Colonic mucosa (tissue), 4 donors: ENCODE results near the gene EPB41L1. TPM values are rescaled to one million over a fixed set of nuclear protein-coding genes. Genes with fewer than 3 reads are reported as not detected.

ENCODE experiments used
- DNase-seq: peaks from one replicate; pipeline ENCODE4 v3.0.0-alpha.2; 2020
- H3K27ac ChIP-seq: fragments of 200-600 bp; one replicate; pipeline ENCODE4 v1.8.0; 2021
- H3K27me3 ChIP-seq: fragments of 200-600 bp; one replicate; pipeline ENCODE4 v1.8.0; 2021
- H3K36me3 ChIP-seq: fragments of 200-600 bp; one replicate; pipeline ENCODE4 v1.8.0; 2021
- H3K4me1 ChIP-seq: fragments of 200-600 bp; one replicate; pipeline ENCODE4 v1.8.0; 2021; ENCODE audit warnings: mild to moderate bottlenecking
- H3K4me3 ChIP-seq: fragments of 200-600 bp; one replicate; pipeline ENCODE4 v1.8.0; 2021
- H3K9ac ChIP-seq, 2 donors: one replicate each; pipeline ENCODE4 v1.7.0; 2013; ENCODE audit warnings: control low read depth in 2 of 2, low read depth in 2 of 2, low read length in 2 of 2
- H3K9me3 ChIP-seq: fragments of 200-600 bp; one replicate; pipeline ENCODE4 v1.8.0; 2021
- CTCF ChIP-seq: fragments of 200-600 bp; IDR thresholded peaks from one replicate; pipeline ENCODE4 v1.8.0; 2022; ENCODE audit warnings: antibody characterized with exemption, mild to moderate bottlenecking
- intact Hi-C: fragments of 100-400 bp; cut with DNase I; formaldehyde crosslinking; loops from one replicate; pipeline ENCODE4 v1.14.1; 2022
- total RNA-seq, 2 donors: library from RNA; stranded (reverse); fragmentation: NEBNext Ultra II Directional in 1 of 2; extraction: Animal tissue kit (Norgen Biotek cat#: 25700) in 1 of 2; gene quantifications; one replicate each; pipeline ENCODE4 v1.2.1, GENCODE V29; 2021
- donor health status: healthy.
- donor health status: DM: no; HTN: no; CAD: no.
- donor health status: DM: no; HTN: no; CAD: no.

Gene EPB41L1
- total RNA-seq, 2 donors from 2014 or later: 40.3 to 59.2 TPM

DNA sequence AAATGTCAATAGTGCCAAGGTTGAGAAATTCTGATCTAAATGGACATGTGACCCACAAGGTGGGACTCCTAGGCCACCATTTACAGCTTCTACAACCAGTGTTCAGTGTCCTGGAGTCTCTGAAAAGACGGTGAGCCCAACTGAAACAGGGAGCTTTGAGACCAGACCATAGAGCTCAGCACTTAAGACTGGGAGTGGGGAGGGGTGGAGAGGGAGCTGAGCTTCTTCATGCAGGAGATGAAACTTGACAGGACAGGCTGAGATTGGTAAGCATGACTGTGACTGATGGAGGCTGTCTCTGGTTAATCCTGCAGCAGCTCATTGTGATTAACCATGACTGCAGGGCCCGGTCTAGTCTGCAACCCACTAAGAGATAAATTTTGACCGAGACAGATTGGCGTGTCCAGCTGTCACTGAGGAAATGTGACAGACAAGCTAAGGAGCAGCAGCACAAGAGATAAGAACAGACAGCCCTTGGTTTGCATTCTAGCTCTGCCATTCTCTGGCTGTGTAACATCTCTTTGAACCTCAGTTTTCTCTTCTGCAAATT is 80.3 kb downstream of the EPB41L1 start:
- TF ChIP-seq CTCF: no peak
- no peaks in the 10 kb centered on the region for H3K36me3 ChIP-seq
- peaks cover 12% of the 10 kb centered on the region for H3K4me1 ChIP-seq
- H3K27ac ChIP-seq: no peak overlapping the region
- intact Hi-C loops: no loop called here
- no peaks in the 10 kb centered on the region for H3K27me3 ChIP-seq
- H3K9ac ChIP-seq: no peak overlapping the region
- H3K9me3 ChIP-seq: no peaks in the 10 kb centered on the region
- no peak for DNase-seq
- no peak overlapping the region for H3K4me3 ChIP-seq

- Histone ChIP-seq H3K4me3 (peak within 1 kb of the TSS; percentile 89), H3K27ac (peak within 1 kb of the TSS; percentile 56), H3K9me3 (no peaks in the 10 kb centered on the region), H3K27me3 (no peaks in the 10 kb centered on the region), H3K4me1 (peaks cover 12% of the 10 kb centered on the region), H3K9ac (peak within 1 kb of the TSS; percentile 79 to 86), H3K36me3 (no peaks in the 10 kb centered on the region)
- no peak for TF ChIP-seq CTCF
- intact Hi-C loops: no loop called here
- DNase-seq: peak; percentile 83
Observed at GRCh38 chr20:36235892-36236785, 81.6 kb downstream of the EPB41L1 start, which contains the start of gene AAR2. Gene AAR2 (plus strand): TSS chr20:36236478. CDS start chr20:36239869, 3,391 bp downstream.

- H3K36me3 ChIP-seq: no peaks in the 10 kb centered on the region
- H3K9ac ChIP-seq: peak overlapping the region; percentile 79 to 86
- H3K4me1 ChIP-seq: peaks cover 12% of the 10 kb centered on the region
- H3K27me3 ChIP-seq: no peaks in the 10 kb centered on the region
- intact Hi-C loops: no loop called here
- no peaks in the 10 kb centered on the region for H3K9me3 ChIP-seq
- no peak for TF ChIP-seq CTCF
- DNase-seq: no peak
- peak overlapping the region; percentile 89 for H3K4me3 ChIP-seq
- peak overlapping the region; percentile 56 for H3K27ac ChIP-seq
Observed at GRCh38 chr20:36236786-36237121, 82.2 kb downstream of the EPB41L1 start.

DNA sequence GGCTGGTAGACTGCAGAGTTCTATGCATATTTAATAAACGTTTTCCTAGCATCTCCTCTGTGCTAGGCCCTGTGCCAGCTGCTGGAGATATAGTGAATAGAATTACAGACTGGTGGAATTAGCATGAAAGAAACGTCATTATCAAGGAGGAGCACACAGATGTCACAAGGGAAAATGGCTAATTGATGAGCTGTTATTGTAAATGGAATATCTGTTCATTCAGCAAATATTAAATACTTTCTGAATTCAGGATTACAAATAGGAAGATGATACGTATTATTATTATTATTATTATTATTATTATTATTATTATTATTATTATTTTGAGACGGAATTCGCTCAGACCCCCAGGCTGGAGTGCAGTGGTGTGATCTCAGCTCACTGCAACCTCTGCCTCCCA is 82.9 kb downstream of the EPB41L1 start:
- no peaks in the 10 kb centered on the region for H3K9me3 ChIP-seq
- H3K27ac ChIP-seq: no peak overlapping the region
- no peak for DNase-seq
- peak overlapping the region; percentile 79 to 86 for H3K9ac ChIP-seq
- H3K4me3 ChIP-seq: peak overlapping the region; percentile 89
- H3K27me3 ChIP-seq: no peaks in the 10 kb centered on the region
- no peaks in the 10 kb centered on the region for H3K36me3 ChIP-seq
- no peak for TF ChIP-seq CTCF
- intact Hi-C loops: no loop called here
- peaks cover 12% of the 10 kb centered on the region for H3K4me1 ChIP-seq

- H3K4me3 ChIP-seq: no peak overlapping the region
- H3K9ac ChIP-seq: no peak overlapping the region
- peaks cover 12% of the 10 kb centered on the region for H3K4me1 ChIP-seq
- intact Hi-C loops: no loop called here
- H3K9me3 ChIP-seq: no peaks in the 10 kb centered on the region
- no peak for TF ChIP-seq CTCF
- H3K27ac ChIP-seq: no peak overlapping the region
- no peak for DNase-seq
- H3K27me3 ChIP-seq: no peaks in the 10 kb centered on the region
- H3K36me3 ChIP-seq: no peaks in the 10 kb centered on the region
Observed at GRCh38 chr20:36238153-36238552, 83.6 kb downstream of the EPB41L1 start.
